NCI-H1092 treated with DMSO at 0.1 percent for 48 hours (cell line): Measurements from ENCODE around the gene CD86.
A peak's percentile ranks its signal among the peaks of the same experiment; 100 is the strongest.

ENCODE experiments used
- DNase-seq: peaks from one replicate; lab custom pipeline; 2025; lab: John Stamatoyannopoulos, UW

CD86 gene

GRCh38 chr3:122092460-122093165 is 37.5 kb downstream of the CD86 start:
- DNase-seq, result no peak

- DNase-seq, result no peak
Measured at GRCh38 chr3:122094125-122094524, 39.0 kb downstream of the CD86 start.

- DNase-seq, result no peak
Measured at GRCh38 chr3:122094693-122095092, 39.5 kb downstream of the CD86 start.

- DNase-seq, result no peak
Measured at GRCh38 chr3:122097141-122097540, 42.0 kb downstream of the CD86 start.

GRCh38 chr3:122098611-122099010 is 43.4 kb downstream of the CD86 start:
- no peak for DNase-seq

- DNase-seq, result no peak
Measured at GRCh38 chr3:122099255-122099654, 44.1 kb downstream of the CD86 start.

GRCh38 chr3:122100083-122100482 is 44.9 kb downstream of the CD86 start:
- DNase-seq, result no peak

GRCh38 chr3:122100591-122101463 is 45.7 kb downstream of the CD86 start:
- DNase-seq, result no peak

GRCh38 chr3:122101646-122102045 is 46.5 kb downstream of the CD86 start:
- DNase-seq, result peak; percentile 58

- no peak for DNase-seq
Measured at GRCh38 chr3:122102191-122102935, 47.2 kb downstream of the CD86 start.

GRCh38 chr3:122103821-122104514 is 48.8 kb downstream of the CD86 start:
- DNase-seq, result no peak

- DNase-seq, result no peak
Measured at GRCh38 chr3:122104515-122105194, 49.5 kb downstream of the CD86 start.

- DNase-seq, result no peak
Measured at GRCh38 chr3:122105626-122106025, 50.5 kb downstream of the CD86 start.

GRCh38 chr3:122107171-122107570 is 52.0 kb downstream of the CD86 start:
- DNase-seq, result no peak

GRCh38 chr3:122111974-122112373 is 56.8 kb downstream of the CD86 start:
- DNase-seq, result no peak

GRCh38 chr3:122112754-122113153 is 57.6 kb downstream of the CD86 start:
- DNase-seq, result no peak

GRCh38 chr3:122123850-122124249 is 68.7 kb downstream of the CD86 start:
- DNase-seq, result no peak

- no peak for DNase-seq
Measured at GRCh38 chr3:122132949-122133540, 77.9 kb downstream of the CD86 start.

- DNase-seq, result no peak
Measured at GRCh38 chr3:122146466-122146865, 91.3 kb downstream of the CD86 start.

GRCh38 chr3:122148941-122149627 is 93.9 kb downstream of the CD86 start:
- DNase-seq, result no peak
